NCI-H526 (cell line): ENCODE results near the gene TCTA.

ENCODE experiments used
- DNase-seq, 2 experiments: peaks; one replicate each; lab custom pipeline; 2025; lab: John Stamatoyannopoulos, UW

TCTA gene

GRCh38 chr3:49460956-49461355 is 48.7 kb downstream of the TCTA start:
- DNase-seq, result no peak

GRCh38 chr3:49461443-49462171 is 49.4 kb downstream of the TCTA start:
- DNase-seq, result no peak

GRCh38 chr3:49462222-49462621 is 50.0 kb downstream of the TCTA start:
- no peak for DNase-seq

DNA sequence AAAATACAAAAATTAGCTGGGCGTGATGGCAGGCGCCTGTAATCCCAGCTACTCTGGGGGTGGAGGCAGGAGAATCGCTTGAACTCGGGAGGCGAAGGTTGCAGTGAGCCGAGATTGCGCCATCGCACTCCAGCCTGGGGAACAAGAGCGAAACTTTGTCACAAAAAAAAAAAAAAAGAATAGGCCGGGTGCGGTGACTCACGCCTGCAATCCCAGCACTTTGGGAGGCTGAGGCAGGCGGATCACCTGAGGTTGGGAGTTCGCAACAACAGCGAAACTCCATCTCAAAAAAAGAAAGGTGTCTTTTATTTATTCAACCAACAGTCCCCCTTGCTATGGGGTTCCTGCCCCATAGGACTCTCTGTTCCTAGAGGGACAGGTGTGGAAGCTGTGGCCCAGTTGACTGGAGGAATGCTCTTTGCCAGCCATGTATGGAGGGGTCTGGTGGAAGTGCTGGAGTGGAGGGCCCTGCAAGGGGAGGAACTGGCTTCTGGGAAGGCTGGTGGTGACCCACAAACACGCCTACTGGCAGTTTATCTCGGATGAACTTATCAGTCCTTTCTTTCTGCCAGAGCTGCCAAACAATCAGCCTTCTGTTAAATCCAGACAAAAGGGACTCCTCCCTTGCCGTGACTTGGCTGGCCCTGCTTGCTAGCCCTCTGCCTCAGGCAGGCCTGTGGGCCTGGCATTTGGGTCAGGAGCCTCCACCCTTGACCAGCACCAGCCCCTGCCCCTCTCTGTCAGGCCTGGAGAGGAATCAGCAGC is 53.2 kb downstream of the TCTA start:
- DNase-seq, result peak in 1 of 2 experiments; percentile 17
